GM21529 (cell line): ENCODE data around the gene SLC6A17.

Source experiments
- ATAC-seq: cut with Tn5 transposase; IDR thresholded peaks from one replicate; pipeline ENCODE4 v1.9.1; 2021; ENCODE audit not compliant: unreplicated experiment

The SLC6A17 gene

GRCh38 chr1:110237386-110238152 is 87.3 kb downstream of the SLC6A17 start:
- no peak for ATAC-seq

- ATAC-seq: no peak
Measured at GRCh38 chr1:110239441-110240430, 89.4 kb downstream of the SLC6A17 start.

- ATAC-seq: no peak
Measured at GRCh38 chr1:110240476-110241210, 90.3 kb downstream of the SLC6A17 start.

- no peak for ATAC-seq
Measured at GRCh38 chr1:110241516-110241915, 91.2 kb downstream of the SLC6A17 start.

GRCh38 chr1:110242062-110242461 is 91.8 kb downstream of the SLC6A17 start:
- ATAC-seq: no peak

GRCh38 chr1:110242731-110243130 is 92.4 kb downstream of the SLC6A17 start:
- ATAC-seq: no peak

GRCh38 chr1:110243146-110243545 is 92.9 kb downstream of the SLC6A17 start:
- peak; percentile 21 for ATAC-seq

- peak; percentile 59 for ATAC-seq
Measured at GRCh38 chr1:110243574-110243973, 93.3 kb downstream of the SLC6A17 start.

GRCh38 chr1:110245876-110246620 is 95.8 kb downstream of the SLC6A17 start:
- ATAC-seq: no peak

GRCh38 chr1:110248746-110249145 is 98.5 kb downstream of the SLC6A17 start:
- no peak for ATAC-seq

- no peak for ATAC-seq
Measured at GRCh38 chr1:110249256-110249655, 99.0 kb downstream of the SLC6A17 start.

GRCh38 chr1:110250008-110250407 is 99.7 kb downstream of the SLC6A17 start:
- ATAC-seq: no peak

GRCh38 chr1:110250749-110251148 is 100.5 kb downstream of the SLC6A17 start:
- no peak for ATAC-seq
